ENCODE results near the gene SDCCAG8.

Gene SDCCAG8

DNA sequence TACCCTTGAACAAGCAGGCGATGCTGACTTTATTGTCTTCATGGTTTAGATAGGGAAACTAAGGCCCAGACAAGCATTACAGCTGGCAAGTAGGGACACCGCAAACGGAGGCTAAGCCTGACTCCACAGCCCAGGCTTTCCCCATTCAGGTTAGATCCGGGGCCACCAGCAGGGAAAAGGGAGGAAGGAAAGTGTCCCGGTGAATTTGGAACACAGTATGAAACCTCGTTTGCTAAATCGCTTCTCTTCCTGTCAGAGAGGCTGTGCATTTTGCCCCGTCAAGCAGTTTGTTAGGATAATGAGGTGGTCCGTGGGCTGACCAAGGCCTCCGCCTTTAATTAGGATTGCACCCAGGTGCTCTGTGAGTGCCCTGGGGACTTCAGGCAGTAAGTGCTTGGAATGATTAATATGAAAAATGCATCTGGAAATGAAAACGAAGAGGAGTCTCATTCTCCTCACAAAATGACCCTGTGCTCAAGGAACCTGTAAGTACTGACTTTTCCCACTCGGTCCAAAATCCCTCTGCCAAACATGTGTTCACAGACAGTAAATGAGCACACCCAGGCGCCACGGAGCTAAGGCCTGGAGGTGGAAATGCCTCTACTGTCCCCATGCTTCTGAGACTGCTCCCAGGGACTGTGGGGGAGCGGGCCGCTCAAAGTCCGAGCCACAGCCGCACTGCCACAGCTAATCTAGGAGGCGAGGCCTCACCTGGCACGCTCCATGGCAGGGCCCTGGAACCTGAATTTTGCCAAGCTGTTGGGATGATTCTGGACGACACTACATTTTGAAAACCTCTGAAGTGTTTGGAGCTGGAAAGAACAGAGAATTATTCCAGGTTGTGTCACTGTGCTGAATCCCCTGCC is 234.1 kb downstream of the SDCCAG8 start:
- no peak for DNase-seq

DNA sequence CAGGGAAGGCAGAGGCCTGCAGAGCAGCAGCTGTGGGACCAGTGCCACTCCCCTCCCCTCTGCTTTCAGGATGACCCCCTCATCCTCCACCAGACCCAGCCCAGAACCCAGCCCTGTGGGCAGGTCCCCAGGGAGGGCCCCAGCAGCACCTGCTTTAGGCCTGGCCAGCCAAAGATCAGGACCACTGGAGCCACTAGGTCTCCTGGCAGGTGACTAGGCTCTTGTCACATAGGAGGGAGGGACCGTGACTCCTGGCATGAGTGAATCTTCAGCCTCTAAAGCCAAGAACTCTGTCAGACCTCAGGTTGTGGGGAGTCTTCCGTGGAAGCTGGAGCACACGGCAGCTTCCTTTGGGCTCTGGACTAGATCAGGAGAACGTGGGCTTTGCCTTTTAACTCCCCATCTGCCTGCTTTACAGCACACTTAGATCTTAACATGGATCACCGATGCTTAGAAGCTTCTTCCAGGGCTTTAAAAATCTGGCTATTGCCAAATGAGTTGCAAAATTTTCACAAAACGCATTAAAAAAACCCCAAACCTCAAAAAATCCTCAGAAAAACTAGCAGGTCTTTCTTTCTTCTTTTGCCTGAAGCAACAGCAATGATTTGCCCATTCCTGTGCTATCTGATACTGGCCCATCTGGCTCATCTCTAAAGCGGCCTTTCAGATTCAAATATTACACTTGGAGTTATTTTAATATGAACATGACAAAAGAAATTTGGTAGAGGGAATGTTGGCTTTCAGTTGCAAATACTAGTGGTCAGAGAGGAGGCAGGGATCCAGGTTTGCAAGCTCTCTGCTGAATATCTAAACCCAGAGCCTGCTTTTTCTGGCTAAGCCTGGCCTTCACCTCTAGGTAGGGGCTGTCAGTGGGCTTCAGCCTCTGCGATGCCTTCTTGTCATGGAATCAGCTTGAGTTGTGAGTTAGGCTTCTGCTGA is 235.2 kb downstream of the SDCCAG8 start:
- no peak for DNase-seq

DNA sequence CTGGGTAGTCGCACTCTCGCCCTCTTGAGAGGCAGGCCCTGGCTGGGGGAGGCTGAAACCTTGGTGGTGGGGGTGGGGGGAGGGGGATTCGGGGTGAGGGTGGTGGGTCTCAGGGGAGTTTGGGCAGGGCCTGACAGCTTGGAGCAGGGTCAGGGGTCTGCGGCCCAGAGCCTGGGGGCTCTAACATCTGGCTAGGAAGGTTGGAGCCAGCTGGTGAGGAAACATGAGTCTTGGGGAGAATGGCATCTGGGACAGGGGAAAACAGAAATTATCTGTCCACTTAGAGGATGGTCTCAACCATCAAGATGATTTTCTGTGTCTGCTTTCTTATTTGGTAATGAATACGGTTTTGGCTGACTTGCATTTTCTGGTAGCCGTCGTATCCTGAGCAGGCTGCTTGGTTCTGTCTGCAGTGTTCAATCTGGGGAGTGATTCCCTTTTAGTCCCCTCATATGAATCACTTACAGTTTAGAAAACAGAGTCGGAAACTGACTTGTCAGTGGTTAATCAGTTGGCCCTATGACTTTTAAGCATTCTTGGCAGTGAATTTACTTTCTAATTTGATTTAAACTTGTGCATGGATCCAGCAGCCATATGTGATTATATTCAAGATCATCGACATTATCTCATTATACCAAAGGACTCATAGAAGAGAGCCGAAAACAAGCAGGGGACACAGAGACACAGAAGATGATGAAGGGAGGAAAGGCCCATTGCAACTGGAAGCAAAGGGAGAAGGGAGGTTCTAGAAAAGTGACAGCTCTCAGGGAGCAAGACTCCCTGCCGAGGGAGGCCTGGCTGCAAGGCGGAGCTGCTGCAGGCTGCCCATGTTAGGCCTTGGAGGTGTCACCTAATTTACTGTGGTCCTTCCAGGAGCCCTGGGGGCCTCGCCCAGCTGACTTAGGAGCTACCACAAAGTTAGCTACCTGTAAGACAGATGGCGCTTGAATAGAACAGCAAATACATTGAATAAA is 237.6 kb downstream of the SDCCAG8 start:
- DNase-seq, result no peak

DNA sequence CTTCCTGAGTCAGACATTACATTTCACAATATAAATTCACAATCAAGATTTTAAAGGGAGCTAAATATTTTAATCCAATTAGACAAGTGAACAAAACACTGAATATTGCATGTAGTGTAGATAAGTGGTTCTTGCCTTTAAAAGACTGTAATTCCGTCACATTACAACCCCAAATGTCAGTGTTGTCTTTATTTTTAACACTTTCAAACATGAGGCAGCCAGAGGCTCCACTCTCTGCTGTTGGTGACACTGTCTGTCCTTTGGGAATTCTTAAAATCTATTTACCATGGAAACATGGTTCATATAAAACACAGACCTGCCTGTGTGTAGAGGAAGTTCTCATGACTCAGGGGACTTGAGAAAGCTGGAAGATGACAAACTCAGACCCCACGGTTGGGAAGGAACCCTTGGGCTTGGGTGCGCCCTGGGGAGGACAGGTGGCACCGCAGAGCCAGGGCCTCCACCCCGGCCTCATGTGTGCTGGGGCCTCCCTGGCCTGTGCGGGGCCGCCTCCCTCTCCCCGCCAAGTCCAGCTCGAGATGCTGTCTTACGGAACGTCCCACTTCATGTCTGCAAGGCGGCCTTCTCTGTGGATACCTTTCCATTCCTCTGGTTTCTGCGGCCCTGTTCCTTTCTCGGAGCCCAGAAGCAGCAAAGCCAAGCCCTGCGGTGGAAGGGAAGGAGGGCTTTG is 239.0 kb downstream of the SDCCAG8 start:
- no peak for DNase-seq

DNA sequence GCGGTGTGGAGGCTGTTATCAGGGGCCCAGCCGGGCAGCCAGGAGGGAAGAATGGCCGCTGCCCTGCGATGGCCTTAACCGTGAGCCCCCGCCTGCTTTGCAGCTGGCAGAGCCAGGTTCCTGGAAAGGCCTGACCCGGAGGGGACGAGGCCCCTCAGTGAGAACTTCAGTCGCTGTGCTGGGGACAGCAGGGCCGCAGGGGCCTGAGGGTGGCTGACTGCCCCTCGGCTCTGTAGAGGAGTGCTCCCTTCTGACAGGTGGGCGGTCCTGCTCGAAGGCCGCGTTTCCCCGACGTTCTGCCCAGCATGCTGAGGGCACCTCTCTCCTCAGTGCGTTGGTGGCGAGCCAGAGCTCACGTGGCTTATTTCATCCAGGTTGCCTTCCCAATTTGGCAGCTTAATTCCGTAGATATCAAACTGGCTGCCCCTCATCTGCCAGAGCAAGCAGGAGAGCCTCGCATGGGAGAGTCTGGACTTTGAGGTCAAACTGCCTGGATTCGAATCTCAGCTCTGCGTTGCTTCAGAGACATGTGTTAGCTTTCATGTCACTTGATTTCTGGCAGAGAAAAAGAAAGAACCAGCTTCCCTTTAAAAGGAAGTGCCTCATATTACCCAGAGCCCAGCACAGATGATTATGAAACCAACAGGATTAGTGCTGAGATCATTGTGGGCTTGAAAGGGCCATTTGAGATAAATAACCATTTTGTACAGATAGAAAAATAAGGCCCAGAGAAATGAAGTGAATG is 239.8 kb downstream of the SDCCAG8 start:
- no peak for DNase-seq

DNA sequence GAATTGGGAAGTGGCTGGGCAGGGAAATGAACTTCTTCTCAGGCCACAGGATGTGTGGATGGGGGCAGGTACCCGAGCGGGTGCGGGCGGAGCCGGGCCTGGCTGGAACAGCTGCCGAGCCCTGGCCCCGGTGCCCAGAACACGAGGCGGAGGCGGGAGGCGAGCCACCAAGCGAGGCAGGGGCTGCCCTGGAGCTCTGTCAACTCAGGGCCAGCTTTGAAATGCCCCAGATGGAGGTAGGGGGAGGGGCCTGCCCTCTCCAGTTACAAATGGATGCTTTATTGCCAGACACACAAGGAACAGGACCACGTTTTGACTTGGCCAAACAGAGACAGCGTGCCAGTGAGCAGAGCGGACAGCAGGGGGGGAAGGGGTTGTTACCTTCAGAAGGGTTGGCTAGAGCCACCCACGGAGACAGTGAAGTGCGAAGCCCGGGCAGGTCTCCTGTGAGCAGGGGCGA is 240.4 kb downstream of the SDCCAG8 start:
- no peak for DNase-seq

DNA sequence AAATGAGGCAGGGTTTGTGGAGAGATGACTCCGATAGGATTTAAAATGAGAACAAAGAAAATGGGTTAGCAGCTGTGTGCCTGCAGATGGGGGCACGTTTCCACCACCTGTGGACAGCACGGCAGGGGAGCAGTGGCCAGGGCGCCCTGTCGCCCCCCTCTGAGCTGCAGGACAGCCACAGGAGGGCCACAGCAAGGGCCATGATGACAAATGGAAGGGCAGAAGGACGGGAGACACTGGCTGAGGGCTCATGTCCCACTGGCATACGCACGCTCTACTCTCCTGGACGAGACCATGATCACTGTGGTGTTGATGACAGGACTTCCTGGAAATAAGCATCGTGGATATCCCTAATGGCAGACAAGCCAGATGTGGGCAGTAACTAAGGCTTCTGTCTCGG is 241.0 kb downstream of the SDCCAG8 start:
- no peak for DNase-seq

DNA sequence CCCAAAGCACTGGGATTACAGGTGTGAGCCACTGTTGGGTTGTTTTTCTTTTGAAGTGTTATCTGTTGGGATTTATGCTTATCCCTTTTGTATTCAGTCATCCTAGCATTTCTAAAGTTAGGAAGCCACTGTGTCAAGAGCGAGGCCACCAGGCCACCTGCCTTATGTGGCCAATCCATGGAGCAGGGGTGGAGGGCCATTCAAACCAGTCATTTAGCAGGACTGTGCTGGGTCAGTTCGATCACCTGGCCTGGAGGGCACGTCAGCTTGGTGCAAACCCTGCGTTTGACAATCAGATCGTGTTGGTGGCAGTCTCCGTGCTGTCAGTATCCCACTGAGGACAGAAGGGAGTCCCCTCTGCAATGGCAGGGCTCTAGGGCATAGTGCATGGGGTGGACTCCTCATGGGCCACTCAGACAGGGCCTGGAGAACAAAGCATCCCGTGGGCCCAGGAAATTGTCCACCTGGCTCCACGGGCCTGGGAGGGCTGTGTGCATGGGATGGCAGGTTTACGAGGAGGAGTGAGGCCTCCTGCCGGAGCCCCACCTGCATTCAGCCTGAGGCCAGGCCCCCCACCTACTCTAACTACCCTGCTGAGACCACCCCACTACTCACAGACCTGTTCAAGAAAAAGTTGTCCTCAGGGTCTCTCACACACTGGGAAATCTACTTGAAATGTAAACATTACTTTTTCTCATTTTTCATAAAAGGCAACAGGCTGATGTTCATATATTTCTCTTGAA is 242.3 kb downstream of the SDCCAG8 start:
- DNase-seq, result no peak

DNA sequence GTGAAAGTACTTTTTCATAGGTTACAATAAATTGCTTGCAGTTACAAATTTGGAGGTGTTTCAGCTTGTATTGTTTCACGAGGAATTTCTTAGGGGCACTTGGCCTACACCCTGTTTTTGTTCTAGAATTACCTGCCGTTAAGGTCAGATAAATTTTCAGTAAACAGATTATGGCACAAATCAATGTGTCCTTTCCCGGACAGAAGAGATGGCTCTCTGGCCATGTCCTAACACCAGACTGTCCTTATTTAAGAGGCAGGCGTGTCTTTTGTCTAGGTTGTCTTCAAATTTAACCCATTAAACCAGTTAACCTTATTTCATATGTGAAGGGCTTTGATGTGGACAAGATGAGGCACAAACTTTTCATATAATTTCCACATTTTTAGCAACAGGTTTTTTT is 243.4 kb downstream of the SDCCAG8 start:
- DNase-seq, result no peak

DNA sequence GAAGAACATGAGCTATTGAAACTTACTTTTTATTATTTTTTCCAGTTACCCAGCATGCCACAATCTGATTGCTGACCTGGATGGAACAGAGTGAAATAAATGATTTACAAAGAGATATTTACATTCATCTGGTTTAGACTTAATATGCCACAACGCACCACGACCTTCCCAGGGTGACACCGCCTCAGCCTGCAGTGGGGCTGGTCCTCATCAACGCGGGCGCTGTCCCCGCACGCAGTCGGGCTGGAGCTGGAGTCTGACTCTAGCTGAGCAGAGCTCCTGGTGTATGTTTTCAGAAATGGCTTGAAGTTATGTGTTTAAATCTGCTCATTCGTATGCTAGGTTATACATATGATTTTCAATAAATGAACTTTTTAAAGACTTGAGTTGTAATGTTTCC is 243.9 kb downstream of the SDCCAG8 start:
- no peak for DNase-seq

DNA sequence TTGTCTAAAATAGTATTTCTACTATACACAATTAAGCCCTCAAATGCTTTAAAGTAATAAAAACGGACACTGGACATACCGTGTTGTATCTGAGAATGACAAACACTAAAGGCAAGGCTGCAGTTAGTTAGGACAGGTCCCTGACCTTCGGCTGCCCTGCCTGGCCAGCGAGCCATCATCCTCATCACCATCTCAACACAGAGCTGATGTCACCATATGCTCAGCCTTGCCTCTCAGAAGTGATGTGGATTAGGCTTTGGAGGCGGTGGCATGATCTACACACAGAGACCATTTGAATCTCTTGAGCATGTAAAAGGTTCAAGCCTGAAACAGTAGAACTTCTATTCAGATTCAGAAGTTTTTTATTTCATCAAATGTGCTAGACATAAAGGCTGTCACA is 244.7 kb downstream of the SDCCAG8 start:
- no peak for DNase-seq

DNA sequence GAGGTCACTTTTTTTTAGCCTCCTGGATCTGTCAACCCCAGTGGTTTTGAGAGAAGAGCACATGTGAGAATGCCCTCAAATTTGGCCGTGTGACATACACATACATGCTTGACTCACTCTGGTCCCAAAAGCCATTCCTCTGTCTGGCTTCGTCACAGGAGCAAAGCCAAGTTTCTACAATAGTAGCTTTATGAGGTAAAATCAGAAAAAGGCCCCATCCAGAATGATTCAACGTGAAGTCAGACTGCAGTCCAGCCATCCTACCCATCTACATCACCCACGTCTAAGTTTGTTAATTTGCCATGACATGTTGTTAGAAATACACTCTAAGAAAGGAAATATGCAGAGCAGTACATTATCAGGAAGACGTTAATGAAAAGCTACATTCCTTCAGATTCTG is 245.2 kb downstream of the SDCCAG8 start:
- no peak for DNase-seq

DNA sequence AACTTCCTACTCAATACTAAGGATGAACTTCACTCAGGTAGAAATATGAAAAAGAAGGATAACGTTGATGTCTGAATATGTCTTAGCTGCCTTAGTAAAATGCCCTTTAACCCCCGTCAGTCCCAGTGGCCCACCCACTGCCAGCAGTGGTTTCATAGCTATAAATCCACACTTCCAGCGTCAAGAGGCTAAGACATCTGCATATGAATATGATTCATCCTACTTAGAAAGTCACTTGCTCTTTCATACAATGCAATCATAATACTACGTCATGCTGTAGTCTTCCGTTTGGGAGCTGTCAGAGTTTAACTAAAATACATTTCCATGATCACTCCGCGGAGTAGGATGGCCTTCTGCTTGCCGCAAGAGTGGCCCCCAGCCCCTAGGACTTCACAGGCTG is 247.3 kb downstream of the SDCCAG8 start:
- no peak for DNase-seq

DNA sequence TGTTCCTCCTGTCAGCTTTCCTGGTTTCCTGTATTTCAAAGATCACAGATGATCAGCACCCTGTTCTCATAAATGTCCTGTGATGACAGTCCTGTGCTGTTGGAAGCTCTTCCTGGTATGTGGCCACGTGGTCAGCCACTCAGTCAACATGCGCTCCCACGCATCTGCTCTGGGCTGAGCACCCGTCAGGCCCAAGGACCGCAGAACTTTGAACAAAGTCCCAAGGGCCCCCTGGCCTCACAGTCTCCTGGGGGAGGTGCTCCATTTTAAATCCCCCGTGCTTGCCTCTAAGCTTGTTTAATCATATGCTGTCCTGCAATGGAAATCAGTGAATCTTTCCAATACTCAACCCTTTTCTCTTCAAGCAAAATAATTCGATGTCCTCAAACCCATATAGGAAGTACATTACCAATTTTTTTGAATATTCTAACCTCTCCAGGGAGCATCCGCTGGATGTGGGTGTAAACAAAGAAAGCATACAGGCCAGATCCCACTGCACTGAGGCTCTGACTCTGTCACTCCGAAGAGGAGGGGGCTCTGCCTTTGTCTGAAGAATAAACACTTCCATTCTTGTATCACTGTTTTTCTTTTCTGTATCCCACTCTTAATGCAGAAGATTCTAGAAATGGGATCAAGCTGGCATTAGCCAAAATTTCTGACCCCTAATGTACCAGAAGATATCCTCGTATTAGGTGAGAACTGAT is 250.3 kb downstream of the SDCCAG8 start:
- DNase-seq, result no peak

DNA sequence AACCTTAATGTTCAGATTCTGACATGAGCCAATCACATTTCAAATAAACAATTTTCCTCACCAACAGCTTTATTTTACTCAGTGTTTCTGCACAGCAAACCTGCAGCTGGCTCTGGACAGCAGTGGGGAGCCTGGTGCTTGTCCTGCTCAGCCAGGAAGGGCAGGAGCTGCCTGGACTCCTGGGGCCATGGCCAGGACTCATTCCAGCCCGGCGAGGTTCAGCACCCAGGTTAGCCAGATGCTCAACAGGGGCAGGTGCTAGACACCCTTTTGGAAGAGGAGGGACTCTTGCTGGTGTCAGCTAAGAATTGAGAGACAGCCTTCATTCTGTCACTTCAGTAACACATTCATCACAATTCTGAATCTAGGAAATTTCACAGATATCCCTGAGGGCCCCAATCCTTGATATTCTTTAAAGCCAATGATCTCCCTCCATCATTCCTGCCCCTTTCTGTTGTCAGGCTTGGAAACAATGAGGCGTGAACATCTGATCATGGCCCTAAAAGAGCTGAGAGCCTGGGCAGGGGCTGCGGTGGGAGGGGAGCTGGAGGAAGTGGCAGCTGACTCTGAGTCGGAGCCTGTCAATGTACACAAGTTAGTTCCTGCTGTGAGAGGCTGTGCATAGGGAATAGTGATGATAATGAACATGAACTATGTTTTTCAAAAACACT is 251.3 kb downstream of the SDCCAG8 start:
- no peak for DNase-seq

DNA sequence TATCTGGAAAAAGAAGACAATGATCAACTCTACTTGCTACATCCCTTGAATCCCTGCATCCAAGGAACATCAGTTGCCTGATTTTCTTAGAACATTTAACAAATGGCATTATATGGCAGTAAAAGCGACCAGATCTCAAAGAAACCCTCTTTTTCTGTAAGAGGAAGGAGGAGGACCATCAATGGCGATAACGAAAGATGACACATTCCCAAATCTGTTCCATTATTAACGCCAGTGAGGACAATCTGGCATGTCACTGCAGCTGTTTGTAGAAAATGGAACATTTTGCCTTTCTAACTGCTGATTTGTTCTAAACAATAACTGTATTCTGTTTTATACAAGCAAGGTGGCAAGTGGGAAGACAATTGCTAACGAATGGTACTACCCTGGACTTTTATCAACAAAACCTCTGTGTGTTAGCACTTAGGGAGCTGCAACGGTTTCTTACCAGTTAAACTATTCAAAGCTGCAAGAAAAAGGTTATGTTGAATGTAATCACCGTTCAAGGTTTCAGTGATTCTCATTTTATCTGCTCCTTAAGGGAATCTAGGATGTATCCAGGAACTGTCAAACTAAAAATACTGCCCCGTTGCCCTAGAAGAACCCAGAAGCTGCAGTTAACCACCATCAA is 251.9 kb downstream of the SDCCAG8 start:
- DNase-seq, result no peak

DNA sequence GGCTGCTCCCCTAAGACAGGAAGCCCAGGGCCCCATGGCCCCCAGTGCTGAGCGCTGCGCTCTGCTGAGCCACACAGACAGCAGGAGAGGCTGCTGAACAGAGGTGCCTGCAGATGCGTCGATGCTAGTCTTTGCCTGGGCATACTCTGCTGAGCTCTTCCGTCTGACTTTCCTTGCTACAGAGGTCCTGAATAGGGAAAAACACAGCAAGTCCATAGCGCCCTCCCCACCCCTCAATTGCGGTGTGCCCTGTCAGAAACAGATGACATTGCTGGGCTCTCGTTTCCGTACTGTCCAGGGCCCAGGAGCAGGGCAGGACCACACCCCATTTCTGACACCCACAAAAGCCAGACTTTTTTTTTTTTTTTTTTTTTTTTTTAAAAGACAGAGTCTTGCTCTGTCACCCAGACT is 252.5 kb downstream of the SDCCAG8 start:
- no peak for DNase-seq

DNA sequence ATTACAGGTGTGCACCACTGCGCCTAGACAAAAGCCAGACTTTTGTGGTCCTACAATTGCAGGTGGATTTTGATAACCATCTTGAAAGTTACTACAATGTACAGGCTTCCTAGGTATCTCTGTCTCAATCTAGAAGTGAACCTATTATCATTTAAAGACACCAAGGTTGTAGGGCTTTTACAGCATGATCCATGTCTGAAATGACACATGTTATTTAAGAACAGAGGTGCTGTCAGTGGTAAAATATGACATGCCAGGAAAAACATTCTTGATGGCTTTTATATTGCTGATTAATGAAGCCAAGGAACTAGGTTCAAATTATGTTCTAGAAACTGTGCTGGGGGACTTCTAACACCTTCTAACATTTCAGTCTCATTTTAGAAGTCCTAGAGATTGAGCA is 253.1 kb downstream of the SDCCAG8 start:
- no peak for DNase-seq

DNA sequence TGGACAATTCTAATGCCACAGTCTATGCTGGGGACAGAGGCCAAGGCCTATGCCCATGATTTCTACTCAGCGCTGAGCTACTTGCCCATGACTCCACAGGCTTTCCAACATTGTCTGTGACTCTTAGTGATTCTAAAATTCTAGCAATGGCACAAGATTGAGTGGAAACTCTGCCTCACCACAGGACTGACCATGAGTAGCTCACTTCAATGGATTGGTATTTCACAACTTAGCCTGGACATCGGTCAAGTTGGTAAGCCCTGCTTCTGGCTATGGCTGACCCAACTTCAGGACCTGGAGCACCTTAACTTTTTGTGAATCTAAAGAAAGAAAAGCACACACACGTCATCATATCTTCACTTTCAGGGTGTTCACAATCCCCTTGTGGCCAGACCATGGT is 255.1 kb downstream of the SDCCAG8 start:
- no peak for DNase-seq
